22Rv1 (cell line): ENCODE measurements around the gene STK11IP.

Experiments
- H3K27ac ChIP-seq: fragments of 450-650 bp; 2 replicates; pipeline ENCODE4 v1.5.1; 2017
- ZFX ChIP-seq: fragments of 450-650 bp; IDR thresholded peaks from 2 replicates; pipeline ENCODE4 v1.6.1; 2017; ENCODE audit warnings: antibody characterized with exemption, borderline replicate concordance
- TF ChIP-seq, protein P1 (sequence below): fragments of 450-650 bp; IDR thresholded peaks from 2 replicates; pipeline ENCODE4 v1.5.1; 2017; ENCODE audit warnings: mild to moderate bottlenecking

The STK11IP gene

DNA sequence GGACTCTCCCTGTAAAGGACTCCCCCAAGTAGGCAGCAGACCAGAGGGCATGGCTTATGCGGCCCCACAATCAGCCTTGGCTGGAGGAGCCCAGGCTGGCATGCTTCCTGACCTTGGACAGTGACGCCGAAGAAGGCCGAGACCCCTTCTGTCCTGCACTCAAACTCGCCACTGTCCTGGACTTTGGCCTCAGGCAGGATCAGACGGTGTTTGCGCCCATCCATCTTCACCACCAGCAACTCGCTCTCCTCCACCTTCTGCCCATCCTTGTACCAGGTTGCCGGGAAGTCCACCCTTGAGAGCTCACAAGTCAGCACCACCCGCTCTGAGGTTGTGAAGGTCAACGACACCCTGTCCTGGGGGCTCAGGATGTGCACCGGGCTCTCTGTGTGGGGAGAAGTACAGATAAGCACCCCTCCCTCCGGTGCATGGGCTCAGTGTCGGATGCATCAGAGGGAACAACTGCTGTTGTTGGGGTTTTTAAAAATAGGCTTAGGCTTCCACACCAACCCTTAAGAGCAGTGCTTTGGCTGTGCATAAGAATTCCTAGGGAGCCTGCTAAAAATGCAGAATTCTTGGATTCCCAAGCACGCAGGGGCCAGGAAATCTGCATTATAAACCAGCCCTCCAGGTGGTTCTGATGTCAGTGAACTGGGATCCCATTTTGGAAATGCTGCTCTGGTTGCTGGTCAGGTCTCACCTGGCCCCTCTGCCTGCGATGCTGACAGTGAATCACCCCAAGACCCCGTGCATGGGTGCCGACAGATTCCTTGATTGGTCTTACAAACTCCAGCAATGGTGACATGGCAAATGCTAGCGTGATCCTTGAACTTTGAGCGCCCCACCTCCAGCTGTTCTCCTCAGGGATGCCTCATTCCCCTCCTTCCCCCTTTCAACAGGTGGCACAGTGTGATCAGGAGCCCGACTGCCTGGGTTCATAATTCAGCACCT, 32.3 kb upstream of the STK11IP start:
- no peak overlapping the region for H3K27ac ChIP-seq
- TF ChIP-seq, protein P1, sequence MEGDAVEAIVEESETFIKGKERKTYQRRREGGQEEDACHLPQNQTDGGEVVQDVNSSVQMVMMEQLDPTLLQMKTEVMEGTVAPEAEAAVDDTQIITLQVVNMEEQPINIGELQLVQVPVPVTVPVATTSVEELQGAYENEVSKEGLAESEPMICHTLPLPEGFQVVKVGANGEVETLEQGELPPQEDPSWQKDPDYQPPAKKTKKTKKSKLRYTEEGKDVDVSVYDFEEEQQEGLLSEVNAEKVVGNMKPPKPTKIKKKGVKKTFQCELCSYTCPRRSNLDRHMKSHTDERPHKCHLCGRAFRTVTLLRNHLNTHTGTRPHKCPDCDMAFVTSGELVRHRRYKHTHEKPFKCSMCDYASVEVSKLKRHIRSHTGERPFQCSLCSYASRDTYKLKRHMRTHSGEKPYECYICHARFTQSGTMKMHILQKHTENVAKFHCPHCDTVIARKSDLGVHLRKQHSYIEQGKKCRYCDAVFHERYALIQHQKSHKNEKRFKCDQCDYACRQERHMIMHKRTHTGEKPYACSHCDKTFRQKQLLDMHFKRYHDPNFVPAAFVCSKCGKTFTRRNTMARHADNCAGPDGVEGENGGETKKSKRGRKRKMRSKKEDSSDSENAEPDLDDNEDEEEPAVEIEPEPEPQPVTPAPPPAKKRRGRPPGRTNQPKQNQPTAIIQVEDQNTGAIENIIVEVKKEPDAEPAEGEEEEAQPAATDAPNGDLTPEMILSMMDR: no peak
- TF ChIP-seq ZFX: no peak

DNA sequence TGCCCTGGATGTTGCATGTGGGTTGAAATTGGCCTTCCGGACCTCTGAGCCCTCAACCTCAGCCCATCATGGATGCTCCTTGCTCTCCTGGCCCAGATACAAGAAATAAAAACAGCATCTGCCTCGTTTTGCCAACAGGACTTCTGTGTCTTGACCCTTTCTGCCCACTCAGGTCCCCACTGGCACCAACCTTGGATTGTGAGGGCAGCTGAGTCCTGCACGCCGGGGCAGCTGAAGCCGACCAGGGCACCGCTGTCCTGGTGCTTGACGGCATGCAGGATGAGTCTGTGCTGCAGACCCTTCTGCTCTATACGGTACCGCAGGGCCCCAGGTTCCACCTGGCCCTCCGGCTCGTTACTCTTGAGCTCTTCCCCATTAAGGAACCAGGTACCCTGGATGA, 31.0 kb upstream of the STK11IP start:
- no peak overlapping the region for H3K27ac ChIP-seq
- TF ChIP-seq ZFX: no peak
- TF ChIP-seq, protein P1: no peak

DNA sequence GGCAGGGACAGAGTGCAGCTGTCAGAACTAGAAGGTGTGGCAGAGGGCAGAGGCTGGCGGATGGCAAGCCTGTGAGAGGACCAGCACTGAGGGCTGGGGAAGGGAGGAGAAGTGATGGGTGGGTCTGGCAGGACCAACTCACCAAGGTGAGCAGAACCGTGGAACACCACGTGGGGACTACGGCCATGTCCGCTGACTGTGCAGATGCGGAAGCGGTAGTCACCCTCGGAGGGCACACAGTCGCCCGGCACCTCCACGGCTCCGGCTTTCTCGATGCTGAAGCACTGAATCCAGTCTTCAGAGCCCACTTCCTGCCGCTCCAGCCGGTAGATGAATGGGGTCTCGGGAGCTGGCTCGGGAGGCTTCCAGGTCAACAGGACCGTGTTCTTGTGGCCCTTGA, 30.5 kb upstream of the STK11IP start:
- TF ChIP-seq ZFX: no peak
- TF ChIP-seq, protein P1: no peak
- no peak overlapping the region for H3K27ac ChIP-seq

DNA sequence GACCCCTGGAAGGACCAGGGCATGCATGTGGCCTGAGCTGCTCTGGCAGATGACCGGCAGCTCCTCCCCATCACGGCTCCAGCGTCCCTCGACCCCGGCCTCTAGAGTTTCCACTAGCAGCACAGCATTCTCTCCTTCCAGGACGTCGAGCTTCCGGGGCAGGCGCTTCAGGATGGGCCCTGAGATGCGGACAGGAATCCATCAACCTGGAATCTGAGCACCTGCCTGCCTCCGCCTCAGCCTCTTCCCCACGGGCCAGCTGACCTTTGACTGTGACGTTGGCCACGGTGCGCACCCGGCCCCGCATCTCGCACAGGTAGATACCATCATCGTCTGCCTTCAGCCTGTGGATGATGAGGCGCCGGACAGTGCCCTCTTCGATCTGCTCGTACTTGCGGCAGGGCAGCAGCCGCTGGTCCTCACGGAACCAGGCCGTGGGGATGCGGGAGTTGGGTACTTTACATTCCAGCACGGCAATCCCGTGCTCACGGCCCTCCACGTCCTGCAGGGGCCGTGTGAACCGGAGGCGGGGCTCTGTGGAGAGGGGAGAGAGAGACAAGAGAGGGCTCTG, 29.8 kb upstream of the STK11IP start:
- no peak overlapping the region for H3K27ac ChIP-seq
- TF ChIP-seq ZFX: no peak
- TF ChIP-seq, protein P1: no peak

DNA sequence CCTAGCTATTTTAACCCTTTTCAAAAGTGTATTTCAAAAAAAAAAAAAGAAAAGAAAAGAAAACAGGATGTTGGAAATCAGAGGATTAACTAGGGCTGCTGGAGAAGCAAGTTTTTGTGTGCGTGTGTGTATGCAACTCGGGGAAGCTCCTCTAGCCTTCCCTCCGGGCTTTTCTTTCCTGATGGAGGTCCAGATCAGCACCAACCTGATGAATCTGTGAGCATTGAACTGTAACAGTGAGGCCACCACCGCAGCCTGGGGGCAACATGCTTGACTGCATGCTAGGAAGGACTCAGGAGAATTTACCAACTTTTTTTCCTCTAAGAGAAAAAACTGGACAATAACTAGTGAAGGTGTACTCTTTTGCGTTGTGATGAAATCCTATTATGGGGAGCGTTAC, 28.6 kb upstream of the STK11IP start:
- no peak overlapping the region for H3K27ac ChIP-seq

DNA sequence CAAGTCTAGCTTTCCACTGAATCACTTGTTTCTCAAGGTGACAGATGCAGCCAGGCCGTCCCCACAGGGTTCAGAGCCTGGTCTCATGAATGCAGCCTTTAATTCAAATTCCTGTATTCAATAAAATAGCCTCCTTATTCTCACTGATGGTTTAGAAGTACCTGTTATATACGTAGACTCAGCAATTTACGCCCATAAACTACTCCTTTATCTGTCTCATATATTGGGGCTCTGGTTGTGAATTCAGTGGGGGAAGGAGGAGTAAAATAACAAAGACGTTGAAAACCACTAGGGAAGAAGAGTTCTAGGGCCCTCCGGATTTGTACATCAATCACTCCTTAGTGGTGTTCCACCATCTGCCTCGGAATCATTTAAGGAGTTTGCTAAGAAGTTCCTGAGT, 28.0 kb upstream of the STK11IP start:
- TF ChIP-seq ZFX: no peak
- TF ChIP-seq, protein P1: no peak
- H3K27ac ChIP-seq: no peak overlapping the region

More for the DNA sequence above, 28.6 kb upstream of the STK11IP start:
- TF ChIP-seq, protein P1: no peak
- no peak for TF ChIP-seq ZFX
